Measurements from ENCODE around the gene SENP8.
"Not testable (repeated sequence)": the region's sequence is repeated elsewhere in the genome, so short reads cannot be mapped to it uniquely, and the experiment has no call there.

Gene SENP8

DNA sequence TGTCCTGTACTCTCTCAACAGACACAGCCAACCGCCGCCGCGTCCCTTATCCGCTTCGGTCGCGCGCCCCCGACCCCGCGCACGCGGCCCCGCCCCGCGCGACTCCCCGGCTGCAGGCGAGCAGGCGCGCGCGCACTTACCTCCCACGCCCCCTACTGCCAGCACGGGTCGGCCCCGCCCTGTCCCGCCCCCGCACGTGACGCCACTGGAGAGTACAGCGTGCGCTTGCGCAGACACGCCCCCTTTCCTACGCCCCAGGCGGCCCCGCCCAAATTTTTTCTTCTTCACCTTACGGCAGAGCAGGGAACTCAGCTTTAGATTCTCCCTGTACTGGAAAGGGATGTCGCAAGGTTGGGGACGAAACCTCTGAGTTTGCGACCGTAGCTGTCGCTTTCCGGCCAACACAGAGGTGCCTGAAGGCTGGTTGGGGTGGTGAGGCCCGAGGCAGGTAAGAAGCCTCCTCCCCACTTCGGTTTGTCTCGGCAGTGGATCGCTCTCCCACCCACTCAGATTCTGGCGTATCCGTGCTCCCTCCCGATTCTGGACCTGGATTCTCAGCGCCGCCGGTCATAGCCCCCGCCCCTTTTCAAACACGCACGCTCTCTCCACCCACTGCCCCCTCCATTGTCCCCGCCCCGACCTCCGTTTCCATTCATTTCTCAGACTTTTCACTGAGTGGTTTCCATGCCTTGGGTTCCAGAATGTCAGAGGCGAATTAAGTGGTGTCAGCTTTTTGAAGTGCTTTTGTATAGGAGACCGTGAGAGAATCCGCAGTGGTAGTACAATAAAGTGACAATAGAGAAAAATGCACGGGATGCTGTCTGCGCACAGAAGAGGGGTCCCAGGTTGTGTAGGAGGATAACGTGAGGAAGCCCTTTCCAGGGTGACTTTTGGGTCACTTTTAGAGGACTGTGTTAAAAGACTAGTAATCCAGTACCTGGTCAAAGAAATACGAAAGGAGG is at the start of gene SENP8, which contains the start of gene MYO9A:
TSS of gene SENP8 (plus strand) at position 387 of the 962 bp plus-strand sequence. CDS start 21,221 bp downstream, outside the sequence.
TSS of gene MYO9A (minus strand) at position 134 of the 962 bp plus-strand sequence. CDS start 71,587 bp downstream, outside the sequence.
- peak; percentile 97 for DNase-seq (ENCODE audit: low read depth)

GRCh38 chr15:72068856-72069255 is 49.3 kb upstream of the SENP8 start:
- no peak for DNase-seq (ENCODE audit: low read depth)

DNA sequence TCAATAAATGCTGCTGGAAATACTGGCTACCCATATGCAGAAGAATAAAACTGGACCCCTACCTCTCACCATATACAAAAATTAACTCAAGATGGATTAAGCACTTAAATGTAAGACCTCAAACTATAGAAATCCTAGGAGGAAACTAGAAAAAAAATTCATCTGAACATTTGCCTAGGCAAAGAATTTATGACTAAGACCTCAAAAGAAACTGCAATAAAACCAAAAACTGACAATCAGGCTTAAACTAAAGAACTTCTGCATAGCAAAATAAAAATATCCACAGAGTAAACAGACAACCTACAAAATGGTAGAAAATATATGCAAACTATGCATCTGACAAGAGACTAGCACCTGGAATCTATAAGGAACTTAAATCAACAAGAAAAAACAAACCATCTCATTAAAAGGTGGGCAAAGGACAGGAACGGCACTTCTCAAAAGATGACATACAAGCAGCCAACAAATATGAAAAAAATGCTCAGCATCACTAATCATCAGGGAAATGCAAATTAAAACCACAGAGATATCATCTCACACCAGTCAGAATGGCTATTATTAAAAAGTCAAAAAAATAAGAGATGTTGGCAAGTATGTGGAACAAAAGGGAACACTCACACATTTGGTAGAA is 47.3 kb upstream of the SENP8 start:
- peak; percentile 35 for DNase-seq (ENCODE audit: low read depth)

DNA sequence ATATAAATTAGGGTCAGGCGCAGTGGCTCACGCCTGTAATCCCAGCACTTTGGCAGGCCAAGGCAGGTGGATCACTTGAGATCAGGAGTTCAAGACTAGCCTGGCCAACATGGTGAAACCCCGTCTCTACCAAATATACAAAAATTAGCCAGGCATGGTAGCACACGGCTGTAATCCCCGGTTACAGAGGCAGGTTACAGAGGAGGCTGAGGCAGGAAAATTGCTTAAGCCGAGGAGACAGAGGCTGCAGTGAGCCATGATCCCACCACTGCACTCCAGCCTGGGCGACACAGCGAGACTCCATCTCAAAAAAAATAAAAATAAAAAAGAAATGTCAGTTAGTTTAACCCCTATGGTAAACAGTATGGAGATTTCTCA is 46.8 kb upstream of the SENP8 start:
- not testable (repeated sequence) for DNase-seq (ENCODE audit: low read depth)

DNA sequence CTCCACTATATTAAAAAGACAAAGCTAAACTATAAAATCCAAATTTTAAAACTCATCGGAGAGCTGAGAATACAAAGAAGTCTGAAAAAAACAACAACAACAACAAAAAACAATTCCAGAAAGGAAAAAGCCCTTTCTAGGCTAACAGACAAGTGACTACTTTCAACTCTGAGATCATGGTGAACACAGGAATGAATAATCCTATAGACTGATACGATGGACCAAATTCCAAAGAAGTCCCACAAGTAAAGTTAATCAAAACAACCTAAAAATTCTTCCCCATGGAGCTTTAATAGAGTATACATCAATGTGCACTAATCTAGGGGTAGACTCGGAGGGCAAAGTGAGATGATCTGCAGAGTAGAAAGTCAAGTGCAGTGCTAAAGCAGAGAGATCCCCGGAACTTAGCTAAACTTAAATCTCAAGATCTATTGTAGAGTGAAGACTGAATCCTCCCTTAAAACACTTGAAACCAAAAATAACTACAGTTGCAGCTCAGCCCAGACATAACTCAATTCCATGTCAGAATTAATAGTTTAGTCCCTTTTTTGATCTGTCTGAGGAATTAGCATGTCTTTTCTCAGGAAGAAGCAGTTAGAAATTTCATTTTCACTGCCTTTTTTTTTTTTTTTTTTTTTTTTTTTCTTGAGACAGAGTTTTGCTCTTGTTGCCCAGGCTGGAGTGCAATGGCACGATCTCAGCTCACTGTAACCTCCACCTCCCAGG is 43.7 kb upstream of the SENP8 start:
- DNase-seq (ENCODE audit: low read depth), result no peak

DNA sequence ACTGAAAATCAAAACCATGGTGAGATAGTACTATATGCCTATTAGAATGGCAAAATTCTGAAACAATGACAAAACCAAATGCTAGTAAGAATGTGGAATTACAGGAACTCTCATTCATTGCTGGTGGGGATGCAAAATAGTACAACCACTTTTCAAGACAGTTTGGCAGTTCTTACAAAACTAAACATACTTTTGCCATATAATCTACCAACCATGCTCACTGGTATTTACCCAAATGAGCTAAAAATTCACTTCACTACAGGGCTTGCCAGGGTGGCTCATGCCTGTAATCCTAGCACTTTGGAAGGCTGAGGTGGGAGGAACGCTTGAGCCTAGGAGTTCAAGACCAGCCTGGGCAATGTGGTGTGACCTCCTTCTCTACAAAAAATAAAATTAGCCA is 40.3 kb upstream of the SENP8 start:
- DNase-seq (ENCODE audit: low read depth), result peak; percentile 45

DNA sequence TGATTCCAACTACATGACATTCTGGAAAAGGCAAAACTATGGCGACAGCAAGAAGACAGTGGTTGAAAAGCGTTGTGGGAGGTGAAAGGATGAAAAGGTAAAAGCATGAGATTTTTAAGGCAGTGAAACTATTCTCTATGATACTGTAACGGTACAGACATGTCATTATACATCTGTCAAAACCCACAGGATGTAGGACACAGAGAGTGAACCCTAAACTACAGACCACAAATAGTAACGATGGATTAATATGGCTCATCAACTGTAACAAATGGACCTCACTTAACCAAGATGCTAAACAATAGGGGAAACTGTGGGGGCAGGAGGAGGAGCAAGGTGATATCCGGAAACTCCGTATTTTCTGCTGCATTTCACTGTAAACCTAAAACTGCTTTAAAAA is 39.3 kb upstream of the SENP8 start:
- DNase-seq (ENCODE audit: low read depth), result no peak

DNA sequence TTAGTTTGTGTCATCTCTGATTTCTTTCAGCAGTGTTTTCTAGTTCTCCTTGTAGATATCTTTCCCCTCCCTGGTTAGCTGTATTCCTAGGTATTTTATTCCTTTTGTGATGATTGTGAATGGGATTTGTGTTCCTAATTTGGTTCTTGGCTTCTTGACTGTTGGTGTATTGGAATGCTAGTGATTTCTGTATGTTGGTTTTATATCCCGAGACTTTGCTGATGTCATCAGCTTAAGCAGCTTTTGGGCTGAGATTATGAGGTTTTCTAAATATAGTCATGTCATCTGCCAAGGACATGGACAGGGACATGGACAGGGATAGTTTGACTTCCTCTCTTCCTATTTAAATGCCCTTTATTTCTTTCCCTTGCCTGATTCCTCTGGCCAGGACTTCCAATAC is 36.0 kb upstream of the SENP8 start:
- DNase-seq (ENCODE audit: low read depth), result peak; percentile 53

DNA sequence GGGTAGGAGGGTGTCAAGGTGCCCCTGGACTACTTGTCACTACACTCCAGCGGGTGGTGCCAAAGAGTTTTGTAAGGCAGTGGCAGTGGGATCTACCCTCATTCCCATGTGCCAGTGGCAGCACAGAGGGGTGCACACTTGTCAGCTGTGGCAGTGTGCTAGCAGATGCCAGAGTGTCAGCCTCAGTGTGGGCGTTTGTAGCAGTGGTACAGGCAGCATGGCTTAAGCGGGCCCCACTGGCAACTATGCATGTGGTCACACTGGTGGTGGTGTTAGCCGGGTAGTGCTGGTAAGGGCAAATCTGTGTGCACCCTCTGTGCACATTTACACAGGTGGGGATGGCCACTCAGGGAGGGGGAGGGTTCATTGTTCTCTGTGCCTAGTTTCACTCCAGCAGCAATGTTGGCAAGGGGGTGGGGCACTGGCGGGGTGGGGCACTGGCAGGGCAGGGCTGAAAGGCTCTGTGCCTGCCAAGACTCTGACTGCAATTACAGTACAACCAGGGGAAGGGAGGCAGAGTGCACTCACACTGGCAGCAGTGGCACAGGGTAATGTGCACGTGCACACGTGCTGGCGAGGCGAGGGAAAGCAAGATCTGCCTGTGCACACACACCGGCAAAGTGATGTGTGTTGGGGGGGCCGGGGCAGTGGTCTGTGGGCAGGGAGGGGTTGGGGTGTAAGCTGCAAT is 32.0 kb upstream of the SENP8 start:
- no peak for DNase-seq (ENCODE audit: low read depth)

- no peak for DNase-seq (ENCODE audit: low read depth)
Observed at GRCh38 chr15:72086920-72087648, 31.1 kb upstream of the SENP8 start.

- no peak for DNase-seq (ENCODE audit: low read depth)
Observed at GRCh38 chr15:72092006-72092405, 26.2 kb upstream of the SENP8 start.

- no peak for DNase-seq (ENCODE audit: low read depth)
Observed at GRCh38 chr15:72092691-72093090, 25.5 kb upstream of the SENP8 start.

DNA sequence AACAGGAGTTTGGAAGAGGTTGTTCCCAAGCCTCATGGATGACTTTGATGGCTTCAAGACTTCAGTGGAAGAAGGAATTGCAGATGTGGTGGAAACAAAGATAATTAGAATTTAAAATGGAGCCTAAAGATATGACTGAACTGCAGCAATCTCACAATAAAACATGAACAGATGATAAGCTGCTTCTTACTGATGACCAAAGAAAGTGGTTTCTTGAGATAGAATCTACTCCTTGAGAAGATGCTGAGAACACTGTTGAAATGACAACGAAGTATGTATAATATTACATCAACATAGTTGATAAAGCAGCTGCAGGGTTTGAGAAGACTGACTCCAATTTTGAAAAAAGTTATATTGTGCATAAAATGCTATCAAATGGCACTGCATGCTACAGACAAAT is 21.4 kb upstream of the SENP8 start:
- DNase-seq (ENCODE audit: low read depth), result no peak

DNA sequence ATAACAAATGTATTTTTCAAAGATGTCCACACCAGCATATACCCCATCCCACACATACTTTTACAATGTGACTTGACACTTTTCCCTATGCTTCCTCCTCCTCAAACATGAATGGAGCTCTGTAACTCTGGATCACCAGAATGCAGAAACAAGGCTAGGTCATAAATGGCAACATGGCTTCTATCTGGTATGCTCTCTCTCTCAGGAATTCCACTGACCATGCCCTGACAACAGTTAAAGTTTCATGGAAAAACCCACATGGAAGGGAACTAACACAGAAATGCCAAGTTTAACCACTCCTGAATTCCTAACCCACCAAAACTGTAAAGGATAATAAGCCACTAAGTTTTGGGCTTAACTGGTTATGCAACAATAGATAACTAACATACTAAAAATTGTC is 20.2 kb upstream of the SENP8 start:
- DNase-seq (ENCODE audit: low read depth), result peak; percentile 58

DNA sequence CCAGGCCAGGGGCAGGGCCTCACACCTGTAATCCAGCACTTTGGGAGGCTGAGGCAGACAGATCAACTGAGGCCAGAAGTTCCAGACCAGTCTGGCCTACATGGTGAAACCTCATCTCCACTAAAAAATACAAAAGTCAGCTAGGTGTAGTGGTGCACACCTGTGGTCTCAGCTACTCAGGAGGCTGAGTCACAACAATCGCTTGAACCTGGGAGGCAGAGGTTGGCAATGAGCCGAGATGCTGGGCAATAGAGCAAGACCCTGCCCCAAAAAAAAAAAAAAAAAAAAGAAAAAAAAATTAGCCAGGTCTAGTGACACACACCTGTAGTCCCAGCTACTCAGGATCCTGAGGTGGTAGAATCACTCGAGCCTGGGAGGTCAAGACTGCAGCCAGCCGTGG is 19.0 kb upstream of the SENP8 start:
- no peak for DNase-seq (ENCODE audit: low read depth)

DNA sequence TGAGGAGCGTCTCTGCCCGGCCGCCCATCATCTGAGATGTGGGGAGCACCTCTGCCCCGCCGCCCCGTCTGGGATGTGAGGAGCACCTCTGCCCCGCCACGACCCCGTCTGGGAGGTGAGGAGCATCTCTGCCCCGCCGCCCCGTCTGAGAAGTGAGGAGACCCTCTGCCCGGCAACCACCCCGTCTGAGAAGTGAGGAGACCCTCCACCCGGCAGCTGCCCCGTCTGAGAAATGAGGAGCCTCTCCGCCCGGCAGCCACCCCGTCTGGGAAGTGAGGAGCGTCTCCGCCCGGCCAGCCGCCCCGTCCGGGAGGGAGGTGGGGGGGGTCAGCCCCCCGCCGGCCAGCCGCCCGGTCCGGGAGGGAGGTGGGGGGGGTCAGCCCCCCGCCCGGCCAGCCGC is 17.7 kb upstream of the SENP8 start:
- DNase-seq (ENCODE audit: low read depth), result not testable (repeated sequence)

DNA sequence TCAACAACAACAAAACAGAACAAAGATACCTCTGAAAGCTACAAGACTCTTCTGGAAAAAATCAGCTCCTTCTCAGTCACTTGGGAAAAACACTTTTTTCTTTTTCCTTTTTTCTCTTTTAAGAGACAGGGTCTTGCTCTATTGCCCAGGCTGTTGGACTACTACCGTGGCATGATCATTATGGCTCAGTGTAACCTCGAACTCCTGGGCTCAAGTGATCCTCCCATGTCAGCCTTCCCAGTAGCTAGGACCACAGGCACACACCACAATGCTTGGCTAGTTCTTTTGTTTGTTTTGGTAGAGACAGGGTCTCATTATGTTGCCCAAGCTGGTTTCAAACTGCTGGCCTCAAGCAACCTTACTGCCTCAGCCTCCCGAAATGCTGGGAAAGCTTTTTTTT is 13.1 kb upstream of the SENP8 start:
- DNase-seq (ENCODE audit: low read depth), result no peak

- DNase-seq (ENCODE audit: low read depth), result no peak
Observed at GRCh38 chr15:72106068-72106467, 12.1 kb upstream of the SENP8 start.

DNA sequence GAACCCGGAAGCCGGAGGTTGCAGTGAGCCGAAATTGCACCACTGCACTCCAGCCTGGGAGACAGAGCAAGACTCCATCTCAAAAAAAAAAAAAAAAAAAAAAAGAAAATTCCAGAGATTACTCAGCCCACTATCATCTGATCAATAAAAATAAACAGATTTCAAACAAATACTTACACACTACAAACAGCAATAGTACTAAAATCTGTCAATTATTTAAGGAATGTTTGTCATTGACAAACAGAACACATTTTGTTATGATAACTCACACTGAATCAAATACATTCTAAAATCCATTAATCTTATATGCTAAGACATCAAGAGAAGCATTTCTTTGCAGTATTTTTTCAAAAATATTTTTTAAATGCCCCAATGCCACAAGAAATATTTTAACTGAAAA is 7.8 kb upstream of the SENP8 start:
- peak; percentile 54 for DNase-seq (ENCODE audit: low read depth)

DNA sequence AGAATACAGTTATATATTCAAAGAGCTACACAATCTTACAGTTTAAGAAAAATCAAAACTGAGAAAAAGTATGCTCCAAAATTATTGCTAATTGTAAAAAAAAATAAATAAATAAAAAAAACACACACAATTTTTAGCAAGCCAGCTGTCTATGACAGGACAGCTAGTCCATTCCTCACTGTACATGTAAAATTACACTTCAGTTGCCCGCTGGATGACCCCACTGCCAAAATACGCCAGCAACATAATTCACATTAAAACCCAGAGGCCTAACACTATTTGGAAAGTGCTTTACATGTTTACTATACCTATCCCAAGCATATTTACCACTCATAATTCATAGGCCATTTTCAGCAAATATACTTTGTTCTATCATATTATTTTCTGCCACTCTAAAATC is 6.1 kb upstream of the SENP8 start:
- no peak for DNase-seq (ENCODE audit: low read depth)

GRCh38 chr15:72112805-72113204 is 5.4 kb upstream of the SENP8 start:
- no peak for DNase-seq (ENCODE audit: low read depth)

Data from EH (cell line).